ENCODE results near the gene MZB1.
A peak's percentile ranks its signal among the peaks of the same experiment; 100 is the strongest.
"Not testable (repeated sequence)": the region's sequence is repeated elsewhere in the genome, so short reads cannot be mapped to it uniquely, and the experiment has no call there.

Gene MZB1

DNA sequence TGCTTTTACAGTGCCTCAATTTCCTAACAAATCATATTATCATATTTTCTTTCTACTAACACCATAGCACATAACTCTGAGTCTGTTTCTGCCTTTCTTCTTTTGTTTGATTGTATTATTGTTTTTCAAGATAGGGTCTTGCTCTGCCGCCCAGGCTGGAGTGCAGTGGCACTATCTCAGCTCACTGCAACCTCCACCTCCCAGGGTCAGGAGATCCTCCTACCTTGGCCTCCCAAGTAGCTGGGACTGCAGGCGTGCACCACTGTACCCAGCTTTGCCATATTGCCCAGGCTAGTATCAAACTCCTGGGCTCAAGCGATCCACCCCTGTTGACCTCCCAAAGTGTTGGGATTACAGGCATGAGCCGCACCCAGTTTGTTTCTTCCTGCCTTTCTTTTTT, 29.3 kb downstream of the MZB1 start:
- no peak overlapping the region for H3K4me3 ChIP-seq (ENCODE audit: low read length)

GRCh38 chr5:139358064-139358463, 31.6 kb downstream of the MZB1 start:
- H3K4me3 ChIP-seq (ENCODE audit: low read length): no peak overlapping the region
- TF ChIP-seq ZNF274 (IDR thresholded peaks at IDR 0.05; ENCODE audit: low read depth, low read length): no peak

More for the DNA sequence above, 29.3 kb downstream of the MZB1 start:
- TF ChIP-seq ZNF274 (IDR thresholded peaks at IDR 0.05; ENCODE audit: low read depth, low read length): no peak

- not testable (repeated sequence) for H3K4me3 ChIP-seq (ENCODE audit: low read length)
These were observed 33.8 kb downstream of the MZB1 start for GRCh38 chr5:139355900-139356299.

- TF ChIP-seq ZNF274 (IDR thresholded peaks at IDR 0.05; ENCODE audit: low read depth, low read length): no peak
- H3K4me3 ChIP-seq (ENCODE audit: low read length): no peak overlapping the region
These were observed 35.5 kb downstream of the MZB1 start for GRCh38 chr5:139354186-139354585.

- H3K4me3 ChIP-seq (ENCODE audit: low read length): not testable (repeated sequence)
These were observed 41.9 kb downstream of the MZB1 start for GRCh38 chr5:139347863-139348262.

GRCh38 chr5:139345442-139345841, 44.3 kb downstream of the MZB1 start:
- not testable (repeated sequence) for H3K4me3 ChIP-seq (ENCODE audit: low read length)

GRCh38 chr5:139344177-139344576, 45.5 kb downstream of the MZB1 start:
- TF ChIP-seq ZNF274 (IDR thresholded peaks at IDR 0.05; ENCODE audit: low read depth, low read length): no peak
- no peak overlapping the region for H3K4me3 ChIP-seq (ENCODE audit: low read length)

- H3K4me3 ChIP-seq (ENCODE audit: low read length): peak overlapping the region; percentile 90; the same call in 1 of the 2 replicates
- TF ChIP-seq ZNF274 (IDR thresholded peaks at IDR 0.05; ENCODE audit: low read depth, low read length): no peak
These were observed 46.2 kb downstream of the MZB1 start for GRCh38 chr5:139343476-139343875.

- peak overlapping the region; percentile 90 for H3K4me3 ChIP-seq (ENCODE audit: low read length)
- no peak for TF ChIP-seq ZNF274 (IDR thresholded peaks at IDR 0.05; ENCODE audit: low read depth, low read length)
These were observed 47.3 kb downstream of the MZB1 start for GRCh38 chr5:139342423-139342723.

GRCh38 chr5:139341689-139342422, 47.9 kb downstream of the MZB1 start, which contains the start of gene PAIP2:
TSS of gene PAIP2 (plus strand) at chr5:139341854. CDS start at chr5:139363785, 21,931 bp downstream.
- TF ChIP-seq ZNF274 (IDR thresholded peaks at IDR 0.05; ENCODE audit: low read depth, low read length): no peak
- H3K4me3 ChIP-seq (ENCODE audit: low read length): peak within 1 kb of the TSS; percentile 90

DNA sequence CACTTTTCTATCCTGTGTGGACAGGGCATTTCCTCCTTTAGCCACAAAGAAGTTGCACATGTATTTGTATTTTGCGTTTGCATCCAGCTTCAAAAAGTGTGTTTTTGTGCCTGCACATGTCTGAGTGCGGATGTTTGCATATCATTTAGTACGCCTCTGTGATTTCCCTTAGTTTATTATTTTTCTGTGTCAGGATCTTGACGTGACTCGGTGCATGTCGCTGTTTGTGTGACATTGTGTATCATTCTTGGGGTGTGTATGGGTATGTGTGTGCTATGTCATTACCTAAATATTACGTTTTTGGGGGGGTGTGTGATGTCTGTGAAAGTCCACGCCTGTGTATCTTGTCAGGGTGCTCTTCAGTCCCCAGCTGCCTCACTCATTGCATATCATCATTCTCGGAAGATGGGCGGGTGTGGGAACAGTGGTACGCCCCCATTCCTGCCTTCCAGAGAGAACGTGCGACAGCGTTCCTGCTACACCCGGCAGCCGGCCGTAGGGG, 48.5 kb downstream of the MZB1 start:
- TF ChIP-seq ZNF274 (IDR thresholded peaks at IDR 0.05; ENCODE audit: low read depth, low read length): no peak

GRCh38 chr5:139340051-139340450, 49.7 kb downstream of the MZB1 start:
- H3K4me3 ChIP-seq (ENCODE audit: low read length): no peak overlapping the region
- no peak for TF ChIP-seq ZNF274 (IDR thresholded peaks at IDR 0.05; ENCODE audit: low read depth, low read length)

More for the DNA sequence above, 48.5 kb downstream of the MZB1 start:
- peak overlapping the region; percentile 90 for H3K4me3 ChIP-seq (ENCODE audit: low read length)

All from GM08714 (cell line).